HCT116 (cell line): ENCODE measurements around the gene KCNC1. TPM values are rescaled to one million over a fixed set of nuclear protein-coding genes. Genes with fewer than 3 reads are reported as not detected.

Experiments used
- ATAC-seq: fragments of 200-7000 bp; cut with Tn5 transposase; 2 replicates; pipeline ENCODE4 v1.9.1; 2020; ENCODE audit warnings: mild to moderate bottlenecking, moderate library complexity
- BruUV-seq: library from RNA; stranded (reverse); fragments of 400-500 nt; replicated peaks from 2 replicates; lab custom pipeline; 2021; lab: Mats Ljungman, UMichigan
- CTCF ChIA-PET: fragments of 300-600 bp; sonication (Branson Sonifier 250); formaldehyde crosslinking; loops from one replicate; lab custom pipeline; 2021; ENCODE audit warnings: antibody characterized with exemption; lab: Charles Lee
- POLR2A ChIA-PET: fragments of 300-600, 350-600 bp; sonication (Branson Sonifier 250); formaldehyde crosslinking; loops from one replicate; lab custom pipeline; 2021; ENCODE audit warnings: antibody characterized with exemption; lab: Charles Lee
- RAD21 ChIA-PET, 2 experiments: fragments of 300-600 bp; sonication (Branson Sonifier 250); formaldehyde crosslinking; loops; one replicate each; lab custom pipeline; 2023; ENCODE audit warnings: low total read pairs in 2 of 2; ENCODE audit not compliant: uncharacterized antibody in 2 of 2, unreplicated experiment in 2 of 2, low non-redundant PET in 1 of 2; lab: Charles Lee
- DNase-seq: peaks from one replicate; pipeline ENCODE4 v3.0.0-alpha.2; 2010; ENCODE audit warnings: low read depth, low spot score
- H2AFZ ChIP-seq: fragments of 200-600 bp; shearing (Covaris generic), sonication (generic); 2 replicates; pipeline ENCODE4 v1.6.1; 2017; ENCODE audit warnings: low read depth, mixed run types, mixed read lengths, antibody characterized with exemption, low read length; ENCODE audit not compliant: poor library complexity, severe bottlenecking
- H3K27ac ChIP-seq: 2 replicates; pipeline ENCODE4 v1.5.1; 2012; ENCODE audit warnings: low read depth, low read length
- H3K27me3 ChIP-seq: fragments of 200-600 bp; sonication (generic); 2 replicates; pipeline ENCODE4 v1.6.1; 2016; ENCODE audit warnings: mixed run types, low read length, mixed read lengths; ENCODE audit not compliant: insufficient read depth
- H3K36me3 ChIP-seq, 2 experiments: fragments of 200-500 bp in 1 of 2; fragments of 200-600 bp in 1 of 2; sonication (Bioruptor generic) in 1 of 2; sonication (generic) in 1 of 2; 2 replicates each; pipeline versions ENCODE4 v1.5.1 to v1.6.1; 2014 to 2016; ENCODE audit warnings: low read length in 2 of 2, inconsistent platforms in 1 of 2, mixed read lengths in 1 of 2, mixed run types in 1 of 2; ENCODE audit not compliant: insufficient read depth in 2 of 2, control insufficient read depth in 1 of 2
- H3K4me1 ChIP-seq, 2 experiments: fragments of 200-600 bp in 1 of 2; sonication (generic) in 1 of 2; 2 replicates each; pipeline versions ENCODE4 v1.5.1 to v1.6.1; 2012 to 2017; ENCODE audit warnings: low read length in 2 of 2, inconsistent platforms in 1 of 2, mild to moderate bottlenecking in 1 of 2, mixed read lengths in 1 of 2, mixed run types in 1 of 2, moderate library complexity in 1 of 2; ENCODE audit not compliant: insufficient read depth in 2 of 2, control insufficient read depth in 1 of 2
- H3K4me2 ChIP-seq: fragments of 200-600 bp; sonication (generic); 2 replicates; pipeline ENCODE4 v1.6.1; 2017; ENCODE audit warnings: mixed run types, low read length, mixed read lengths
- H3K4me3 ChIP-seq, 2 experiments: fragments of 200-600 bp in 1 of 2; sonication (generic) in 1 of 2; replicated peaks in 1 of 2; 2 replicates each; pipeline ENCODE4 v1.5.1; 2011 to 2016; ENCODE audit warnings: low read length in 2 of 2, control low read depth in 1 of 2, low read depth in 1 of 2, mild to moderate bottlenecking in 1 of 2, mixed read lengths in 1 of 2, mixed run types in 1 of 2
- H3K79me2 ChIP-seq: fragments of 200-600 bp; sonication (generic); 2 replicates; pipeline ENCODE4 v1.6.1; 2017; ENCODE audit warnings: mild to moderate bottlenecking, mixed run types, low read length, moderate library complexity, mixed read lengths; ENCODE audit not compliant: insufficient read depth
- H3K9ac ChIP-seq: fragments of 200-600 bp; sonication (generic); 2 replicates; pipeline ENCODE4 v1.6.1; 2016; ENCODE audit warnings: low read length, mixed read lengths
- H3K9me2 ChIP-seq: fragments of 200-600 bp; sonication (generic), shearing (Covaris generic); 2 replicates; pipeline ENCODE4 v1.6.1; 2017; ENCODE audit warnings: mixed run types, mild to moderate bottlenecking, moderate library complexity; ENCODE audit not compliant: insufficient read depth
- H3K9me3 ChIP-seq, 2 experiments: fragments of 200-500 bp in 1 of 2; fragments of 200-600 bp in 1 of 2; sonication (Bioruptor generic) in 1 of 2; sonication (generic) in 1 of 2; 2 replicates each; pipeline ENCODE4 v1.6.1; 2014 to 2017; ENCODE audit warnings: low read length in 2 of 2, mixed read lengths in 2 of 2, inconsistent platforms in 1 of 2, low read depth in 1 of 2, mild to moderate bottlenecking in 1 of 2, mixed run types in 1 of 2, moderate library complexity in 1 of 2; ENCODE audit not compliant: control insufficient read depth in 1 of 2, insufficient read depth in 1 of 2
- H4K20me1 ChIP-seq: fragments of 200-600 bp; sonication (generic), shearing (Covaris generic); 2 replicates; pipeline ENCODE4 v1.6.1; 2017; ENCODE audit warnings: mixed run types, mild to moderate bottlenecking, moderate library complexity; ENCODE audit not compliant: insufficient read depth
- ATF3 ChIP-seq: IDR thresholded peaks from 2 replicates; pipeline ENCODE4 v1.6.1; 2012
- ELF1 ChIP-seq: IDR thresholded peaks from 2 replicates; pipeline ENCODE4 v1.6.1; 2012; ENCODE audit warnings: low read depth, borderline replicate concordance
- EZH2 ChIP-seq: fragments of 200-600 bp; sonication (generic); IDR thresholded peaks from 2 replicates; pipeline ENCODE4 v1.6.1; 2017; ENCODE audit warnings: antibody characterized with exemption, mixed run types
- REST ChIP-seq: IDR thresholded peaks from 2 replicates; pipeline ENCODE4 v1.6.1; 2012; ENCODE audit warnings: low read depth
- SIN3A ChIP-seq: IDR thresholded peaks from 2 replicates; pipeline ENCODE4 v1.6.1; 2012; ENCODE audit warnings: low read depth
- SP1 ChIP-seq: IDR thresholded peaks from 2 replicates; pipeline ENCODE4 v1.6.1; 2012; ENCODE audit warnings: low read depth
- TCF7L2 ChIP-seq: IDR thresholded peaks from 2 replicates; pipeline ENCODE4 v1.7.0; 2011; ENCODE audit warnings: borderline replicate concordance, inconsistent platforms; ENCODE audit not compliant: insufficient read depth, insufficient read length; ENCODE audit errors: extremely low read depth
- ZFX ChIP-seq: fragments of 450-650 bp; IDR thresholded peaks from 2 replicates; pipeline ENCODE4 v1.6.1; 2017
- ZNF274 ChIP-seq: fragments of 200-500 bp; sonication (Bioruptor generic); IDR thresholded peaks from 2 replicates; pipeline ENCODE4 v1.6.1; 2014; ENCODE audit warnings: mild to moderate bottlenecking, low read depth, low read length, inconsistent platforms
- intact Hi-C: fragments of 100-400 bp; cut with micrococcal nuclease; formaldehyde crosslinking; loops from 2 replicates; pipeline ENCODE4 v1.10.0; 2022
- total RNA-seq: library from RNA; stranded (reverse); gene quantifications from one replicate; pipeline ENCODE4 v1.2.1, GENCODE V29; 2021; ENCODE audit not compliant: unreplicated experiment

Gene KCNC1
- total RNA-seq, 1 experiment from 2014 or later: 0.12 TPM

GRCh38 chr11:17828311-17828751 lies 93.8 kb downstream of the KCNC1 start:
- no peaks in the 10 kb centered on the region for H4K20me1 ChIP-seq
- TF ChIP-seq SIN3A (no peak), ZNF274 (no peak), SP1 (no peak), REST (no peak), EZH2 (no peak), ELF1 (no peak), ZFX (no peak), TCF7L2 (no peak), ATF3 (no peak)
- no peaks in the 10 kb centered on the region for H3K36me3 ChIP-seq
- H3K9me3 ChIP-seq: no peaks in the 10 kb centered on the region
- BruUV-seq: no TSS peak
- ATAC-seq (no peak), DNase-seq (no peak)
- H3K4me3 ChIP-seq: no peak overlapping the region
- H3K4me2 ChIP-seq: no peak overlapping the region
- POLR2A ChIA-PET: no interaction called here
- H3K9me2 ChIP-seq: no peaks in the 10 kb centered on the region
- RAD21 ChIA-PET: no interaction called here
- intact Hi-C loops: loop anchor here (5.0 kb wide), 1 partner anchor 66 kb away; no protein-coding TSS in a partner anchor
- H3K4me1 ChIP-seq: no peaks in the 10 kb centered on the region
- CTCF ChIA-PET: no interaction called here
- no peak overlapping the region for H3K27ac ChIP-seq
- no peak overlapping the region for H2AFZ ChIP-seq
- no peaks in the 10 kb centered on the region for H3K27me3 ChIP-seq
- no peak overlapping the region for H3K9ac ChIP-seq
- H3K79me2 ChIP-seq: no peaks in the 10 kb centered on the region
